Frontal cortex (tissue), 4 donors: ENCODE data around the gene WWOX. TPM values are rescaled to one million over a fixed set of nuclear protein-coding genes. Genes with fewer than 3 reads are reported as not detected.

Experiments
- DNase-seq, 2 donors: peaks; one replicate each; pipeline ENCODE4 v3.0.0; 2012; ENCODE audit warnings: low spot score in 2 of 2
- FAIRE-seq: peaks from 2 replicates; lab custom pipeline; 2012; peaks lifted over from hg19 to GRCh38; lab: Jason Lieb, UNC
- total RNA-seq: library from RNA; depleted of rRNA; stranded (reverse); fragments of >200 nt; gene quantifications from one replicate; pipeline ENCODE4 v1.2.3, GENCODE V29; 2014
- donor health status: control.
- donor health status: control.
- donor health status: control.

The WWOX gene
- total RNA-seq, 1 donor from 2014 or later, result 17.1 TPM

- FAIRE-seq, result no peak
Observed at GRCh38 chr16:79081297-79082066, 982.0 kb downstream of the WWOX start.

GRCh38 chr16:79082970-79083369 is 983.5 kb downstream of the WWOX start:
- FAIRE-seq (no peak), DNase-seq (no peak)

More at GRCh38 chr16:79081297-79082066, 982.0 kb downstream of the WWOX start:
- no peak for DNase-seq

GRCh38 chr16:79083508-79084299 is 984.2 kb downstream of the WWOX start:
- DNase-seq (no peak), FAIRE-seq (no peak)

- FAIRE-seq, result no peak
Observed at GRCh38 chr16:79088971-79089370, 989.5 kb downstream of the WWOX start.

GRCh38 chr16:79089735-79090284 is 990.4 kb downstream of the WWOX start:
- no peak for DNase-seq
- no peak for FAIRE-seq

More at GRCh38 chr16:79088971-79089370, 989.5 kb downstream of the WWOX start:
- DNase-seq, result no peak

GRCh38 chr16:79090966-79091365 is 991.5 kb downstream of the WWOX start:
- DNase-seq (no peak), FAIRE-seq (no peak)

GRCh38 chr16:79092846-79093245 is 993.4 kb downstream of the WWOX start:
- DNase-seq (no peak), FAIRE-seq (no peak)

- DNase-seq (peak in 1 of 2 donors; percentile 25), FAIRE-seq (no peak)
Observed at GRCh38 chr16:79093554-79093967, 994.1 kb downstream of the WWOX start.

- DNase-seq, result no peak
- no peak for FAIRE-seq
Observed at GRCh38 chr16:79096246-79096645, 996.8 kb downstream of the WWOX start.

GRCh38 chr16:79097166-79097565 is 997.7 kb downstream of the WWOX start:
- no peak for FAIRE-seq

GRCh38 chr16:79097771-79098170 is 998.3 kb downstream of the WWOX start:
- FAIRE-seq, result no peak

More at GRCh38 chr16:79097166-79097565, 997.7 kb downstream of the WWOX start:
- no peak for DNase-seq

GRCh38 chr16:79098907-79099306 is 999.5 kb downstream of the WWOX start:
- no peak for DNase-seq
- FAIRE-seq, result no peak

More at GRCh38 chr16:79097771-79098170, 998.3 kb downstream of the WWOX start:
- no peak for DNase-seq

- DNase-seq, result no peak
Observed at GRCh38 chr16:79099716-79100115, 1000.3 kb downstream of the WWOX start.

GRCh38 chr16:79100447-79100846 is 1001.0 kb downstream of the WWOX start:
- FAIRE-seq, result no peak

More at GRCh38 chr16:79099716-79100115, 1000.3 kb downstream of the WWOX start:
- no peak for FAIRE-seq

GRCh38 chr16:79101491-79101890 is 1002.0 kb downstream of the WWOX start:
- no peak for DNase-seq
- no peak for FAIRE-seq

More at GRCh38 chr16:79100447-79100846, 1001.0 kb downstream of the WWOX start:
- DNase-seq, result no peak

GRCh38 chr16:79104567-79104966 is 1005.1 kb downstream of the WWOX start:
- DNase-seq (no peak), FAIRE-seq (no peak)

GRCh38 chr16:79107301-79107700 is 1007.8 kb downstream of the WWOX start:
- FAIRE-seq (no peak), DNase-seq (no peak)

GRCh38 chr16:79109771-79110170 is 1010.3 kb downstream of the WWOX start:
- FAIRE-seq, result no peak
- no peak for DNase-seq

GRCh38 chr16:79110242-79110641 is 1010.8 kb downstream of the WWOX start:
- no peak for DNase-seq
- FAIRE-seq, result no peak

- DNase-seq, result no peak
- FAIRE-seq, result no peak
Observed at GRCh38 chr16:79110953-79111352, 1011.5 kb downstream of the WWOX start.
